ENCODE measurements around the gene TRIM3.
A peak's percentile ranks its signal among the peaks of the same experiment; 100 is the strongest.

Gene TRIM3

GRCh38 chr11:6443269-6444003 lies 30.3 kb downstream of the TRIM3 start:
- intact Hi-C loops (cut with DNase I) = loop anchor here (2.0 kb wide), 1 partner anchor 65 kb away; no protein-coding TSS in a partner anchor
- peak; percentile 51 to 91 (median 78) for DNase-seq

- no peak for DNase-seq
- intact Hi-C loops (cut with DNase I) = loop anchor here (2.0 kb wide), 1 partner anchor 64 kb away; no protein-coding TSS in a partner anchor
Observed at GRCh38 chr11:6442441-6442840, 31.3 kb downstream of the TRIM3 start.

DNA sequence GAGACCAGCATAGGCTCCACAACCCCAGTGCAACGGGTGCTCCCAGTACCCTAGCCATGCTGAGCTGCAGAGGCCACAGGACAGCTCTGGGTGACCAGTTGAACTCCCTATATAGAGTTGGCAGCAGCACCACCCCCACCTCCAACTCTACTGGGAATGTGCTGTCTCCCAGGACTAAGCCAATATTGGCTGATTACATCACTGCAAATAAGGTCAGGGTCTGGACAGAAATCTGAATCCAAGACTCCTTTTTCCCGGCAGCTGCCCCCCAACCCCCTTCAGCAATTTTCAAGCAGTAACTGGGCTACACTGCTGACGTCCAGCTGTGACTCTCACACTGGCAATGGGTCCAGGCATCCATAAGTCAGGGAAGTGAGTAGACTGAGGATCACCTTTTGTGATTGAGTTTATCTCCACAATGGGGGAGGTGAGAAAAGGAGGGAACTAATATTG lies 32.8 kb downstream of the TRIM3 start, which contains the start of gene HPX:
Gene HPX, minus strand, starts transcription at position 82 of the 453 bp plus-strand sequence. Its CDS starts 24 bp downstream, at position 58.
- no peak for DNase-seq
- intact Hi-C loops (cut with DNase I) = no loop called here

- peak; percentile 31 to 85 (median 65) for DNase-seq
- intact Hi-C loops (cut with DNase I) = no loop called here
Observed at GRCh38 chr11:6438979-6439571, 34.7 kb downstream of the TRIM3 start.

DNA sequence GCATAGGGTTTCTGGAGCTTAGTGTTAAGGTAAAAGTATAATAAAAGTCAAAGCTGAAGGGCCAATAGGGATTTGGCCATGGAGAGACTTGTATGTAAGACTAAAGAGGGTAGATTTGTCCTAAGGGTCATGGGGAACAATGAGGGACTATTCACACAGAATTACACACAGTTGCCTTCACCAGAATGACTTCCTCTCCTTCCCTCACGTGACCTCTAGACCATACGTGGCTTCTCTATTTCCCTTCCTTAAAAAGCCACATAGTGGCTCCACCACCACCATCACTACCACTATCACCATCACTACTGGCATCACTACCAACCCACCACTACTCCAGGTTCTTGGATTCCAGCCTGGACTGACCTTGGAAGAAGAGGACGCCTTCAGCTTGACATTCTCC lies 35.7 kb downstream of the TRIM3 start:
- no peak for DNase-seq
- intact Hi-C loops (cut with DNase I) = no loop called here

DNA sequence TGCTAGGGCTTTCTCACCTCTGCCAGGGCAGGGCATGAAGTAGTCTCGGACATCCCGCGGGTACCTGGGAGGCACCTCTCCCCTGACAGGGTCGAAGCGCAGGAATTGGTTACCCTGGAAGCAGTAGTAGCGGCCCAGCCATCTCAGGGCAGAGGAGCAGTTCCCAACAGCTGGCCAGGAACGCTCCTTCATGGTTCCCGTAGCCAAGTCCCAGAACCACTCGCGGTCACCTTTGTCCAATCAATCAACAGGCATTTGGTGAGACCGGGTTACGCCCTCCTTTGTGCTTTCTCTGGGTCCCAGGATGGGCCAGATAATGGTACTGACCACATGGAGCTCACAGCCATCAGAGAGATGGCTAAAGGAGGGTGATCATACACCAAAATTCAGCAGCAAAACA lies 36.3 kb downstream of the TRIM3 start:
- DNase-seq = no peak
- intact Hi-C loops (cut with DNase I) = no loop called here

- DNase-seq = no peak
- intact Hi-C loops (cut with DNase I) = no loop called here
Observed at GRCh38 chr11:6433998-6434660, 39.6 kb downstream of the TRIM3 start.

- no peak for DNase-seq
- intact Hi-C loops (cut with DNase I) = no loop called here
Observed at GRCh38 chr11:6431861-6432260, 41.9 kb downstream of the TRIM3 start.

- intact Hi-C loops (cut with DNase I) = no loop called here
- no peak for DNase-seq
Observed at GRCh38 chr11:6427516-6427915, 46.2 kb downstream of the TRIM3 start.

DNA sequence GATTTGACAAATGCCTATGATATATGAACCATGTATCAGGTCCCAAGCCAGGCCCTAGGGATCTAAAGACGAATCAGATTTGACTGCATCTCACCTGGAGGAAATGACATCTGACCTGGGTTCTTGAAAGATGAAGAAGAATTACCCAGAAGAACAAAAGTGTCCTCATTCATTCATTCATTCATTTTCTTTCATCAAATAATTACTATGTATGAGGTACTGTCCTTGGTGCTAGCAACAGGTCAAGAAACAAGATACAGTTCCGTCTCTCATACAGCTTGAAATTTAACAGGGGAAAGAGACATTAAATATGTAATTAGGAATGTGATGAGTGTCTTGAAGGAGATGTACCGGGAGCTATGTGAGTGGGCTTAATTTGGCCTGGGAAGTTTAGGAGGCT lies 53.1 kb downstream of the TRIM3 start:
- intact Hi-C loops (cut with DNase I) = no loop called here
- DNase-seq = no peak

DNA sequence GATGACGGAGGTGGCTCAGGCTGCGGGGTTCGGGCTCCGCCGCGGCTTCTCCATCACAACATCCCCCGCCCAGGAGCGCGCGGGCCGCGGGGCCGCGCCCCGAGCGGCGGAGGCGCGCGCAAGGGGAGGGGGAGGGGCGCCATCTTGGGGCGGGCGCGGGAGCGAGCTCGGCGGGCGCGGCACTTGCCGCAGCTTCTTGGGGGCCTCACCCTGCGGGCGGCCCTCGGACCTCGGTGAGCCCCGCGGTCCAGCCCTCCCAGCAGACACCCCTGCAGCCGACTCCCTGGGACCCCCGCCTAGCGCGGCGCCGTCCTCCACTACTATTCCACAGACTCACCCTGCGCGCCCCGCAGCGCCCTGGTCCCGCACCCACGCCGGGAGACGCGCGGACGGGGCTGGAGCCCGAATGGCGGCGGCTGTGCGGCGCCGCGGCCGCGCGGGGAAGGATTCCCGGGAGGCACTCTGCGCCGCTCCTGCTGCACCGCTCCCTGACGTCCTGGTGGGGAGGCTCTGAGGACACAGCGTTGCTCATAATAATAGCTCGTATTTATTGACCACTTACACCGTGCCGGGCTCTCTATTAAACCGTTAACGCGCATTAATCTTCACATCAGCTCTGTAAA lies 54.6 kb downstream of the TRIM3 start, which contains the start of gene APBB1:
Gene APBB1, minus strand, starts transcription at position 86 of the 623 bp plus-strand sequence. CDS start 7,747 bp downstream, outside the sequence.
- DNase-seq = peak; percentile 34 to 89 (median 80)
- intact Hi-C loops (cut with DNase I) = no loop called here

- DNase-seq = peak in 19 of 42 donors; percentile 24 to 69 (median 47)
- intact Hi-C loops (cut with DNase I) = no loop called here
Observed at GRCh38 chr11:6418557-6419008, 55.2 kb downstream of the TRIM3 start.

GRCh38 chr11:6417907-6418556 lies 55.7 kb downstream of the TRIM3 start:
- intact Hi-C loops (cut with DNase I) = no loop called here
- DNase-seq = peak in 2 of 42 donors; percentile 42 to 48

DNA sequence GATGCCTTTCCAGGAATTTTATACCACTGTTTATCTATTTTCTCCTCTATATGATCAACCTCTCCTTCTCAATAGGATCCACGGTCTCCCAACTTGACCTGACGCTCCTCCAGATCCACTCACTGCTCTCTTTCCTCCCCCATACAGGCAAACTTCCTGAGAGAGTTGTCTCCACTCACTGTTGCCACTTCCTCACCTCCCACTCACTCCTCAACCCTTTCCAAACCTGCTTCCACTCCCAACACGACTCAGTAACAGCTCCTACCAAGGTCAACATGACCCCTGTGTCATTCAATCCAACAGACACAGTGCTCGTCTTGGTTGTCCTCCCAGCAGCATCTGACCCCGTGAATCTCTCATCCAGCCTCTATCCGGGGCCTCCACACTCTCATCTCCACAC lies 57.9 kb downstream of the TRIM3 start:
- no peak for DNase-seq
- intact Hi-C loops (cut with DNase I) = no loop called here

DNA sequence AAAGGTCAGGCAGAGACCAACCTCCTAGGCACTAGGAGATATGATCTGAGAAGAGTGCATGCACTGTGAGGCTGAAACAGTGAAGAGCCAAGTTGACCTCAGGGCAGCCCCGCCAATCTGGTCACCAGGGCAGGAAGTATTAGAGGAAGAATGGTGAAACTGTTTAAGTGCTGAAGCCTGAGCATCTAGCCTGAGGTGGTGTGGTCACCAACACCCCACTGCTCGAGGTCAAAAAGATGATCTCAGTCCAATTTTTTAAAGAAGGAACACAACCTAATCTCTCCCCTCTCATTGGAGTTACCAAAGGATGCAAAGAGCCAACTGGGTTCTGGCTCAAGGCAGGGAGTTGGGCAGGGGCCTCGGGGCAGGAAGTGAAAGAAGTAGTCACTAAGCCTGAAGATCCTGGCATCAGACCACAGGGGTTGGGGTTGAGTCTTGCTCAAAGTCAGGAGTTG lies 58.8 kb downstream of the TRIM3 start:
- peak in 2 of 42 donors; percentile 40 to 53 for DNase-seq
- intact Hi-C loops (cut with DNase I) = no loop called here

DNA sequence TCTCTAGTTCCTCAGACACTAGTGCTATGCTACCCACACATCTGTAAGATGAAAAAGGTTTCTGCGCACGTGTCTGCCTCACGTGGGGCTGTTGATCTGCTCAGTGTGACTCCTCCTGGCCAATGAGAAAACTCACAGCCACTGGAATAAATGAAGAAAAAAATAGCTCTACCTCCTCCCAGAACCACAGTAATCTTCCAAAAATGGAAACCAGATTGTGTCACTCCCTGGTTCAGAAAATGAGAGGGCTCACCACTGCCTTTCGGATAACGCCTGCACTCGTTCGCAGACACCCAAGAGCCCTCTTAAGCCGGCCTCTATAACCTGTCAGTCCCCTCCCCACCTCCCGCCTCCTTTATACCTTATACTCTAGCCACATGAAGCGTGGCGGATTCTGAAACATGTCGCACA lies 59.9 kb downstream of the TRIM3 start:
- peak; percentile 45 to 93 (median 82) for DNase-seq

DNA sequence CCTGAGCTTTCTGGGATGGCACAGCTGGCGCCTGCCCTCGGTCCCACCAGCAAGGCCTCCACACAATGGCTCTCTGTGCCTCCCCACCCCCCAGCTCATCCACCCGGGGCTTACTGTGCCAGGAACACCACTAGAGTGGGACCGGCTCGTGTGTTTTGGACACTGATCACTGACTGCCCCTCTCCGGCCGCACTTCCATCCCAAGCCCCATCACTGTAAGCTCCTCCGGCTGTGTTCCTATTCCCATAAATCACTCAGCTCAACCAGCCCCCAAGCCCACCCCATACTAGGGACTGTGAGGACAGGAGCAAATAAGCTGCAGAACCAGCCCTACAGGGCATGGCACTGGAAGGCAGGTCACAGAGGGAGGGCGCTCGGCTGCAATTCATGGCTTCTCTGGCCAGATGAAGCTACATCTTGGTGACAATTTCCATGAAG lies 62.1 kb downstream of the TRIM3 start:
- DNase-seq = peak; percentile 75 to 95 (median 90)

More for the DNA sequence above, 59.9 kb downstream of the TRIM3 start:
- intact Hi-C loops (cut with DNase I) = no loop called here

DNA sequence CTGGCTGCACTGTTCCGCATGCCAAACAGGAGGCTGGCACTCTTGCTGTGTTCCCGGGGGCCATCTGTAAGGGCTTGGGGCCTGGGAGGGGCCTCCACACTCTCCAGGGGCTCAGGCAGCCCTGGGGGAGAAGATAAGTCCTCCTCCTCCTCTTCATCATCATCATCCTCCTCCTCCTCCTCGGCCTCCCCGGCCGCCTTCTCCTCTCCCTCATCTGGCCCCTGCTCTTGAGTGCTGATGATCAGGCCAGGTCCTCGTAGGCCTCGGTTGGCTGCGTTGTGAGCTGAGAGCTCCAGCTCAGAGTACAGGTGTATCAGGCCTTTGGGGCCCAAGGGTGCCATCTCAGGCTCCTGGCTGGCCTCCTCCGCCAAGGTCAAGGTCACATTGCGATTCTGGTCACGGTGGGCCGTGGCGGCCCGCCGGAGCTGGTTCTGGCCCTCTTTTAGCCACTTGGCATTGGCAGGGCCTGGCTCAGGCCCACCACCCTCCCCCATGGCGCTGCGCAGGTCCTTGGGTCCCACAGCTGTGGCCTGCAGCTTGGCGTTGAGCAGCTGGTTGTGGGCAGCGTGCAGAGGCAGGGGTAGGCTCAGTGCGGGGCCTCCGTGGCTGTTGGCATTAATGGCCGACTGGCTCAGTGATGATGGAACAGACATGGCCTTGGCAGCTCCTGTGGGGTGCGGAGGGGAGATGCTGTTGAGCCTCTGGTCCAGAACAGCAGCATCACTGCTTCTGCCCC lies 62.9 kb downstream of the TRIM3 start:
- intact Hi-C loops (cut with DNase I) = no loop called here
- peak; percentile 24 to 89 (median 72) for DNase-seq

More for the DNA sequence above, 62.1 kb downstream of the TRIM3 start:
- intact Hi-C loops (cut with DNase I) = no loop called here

Measured in head of caudate nucleus (tissue), 42 donors.